ENCODE measurements around the gene TMEM106C. TPM values are rescaled to one million over a fixed set of nuclear protein-coding genes. Genes with fewer than 3 reads are reported as not detected.
A peak's percentile ranks its signal among the peaks of the same experiment; 100 is the strongest.

Gene TMEM106C
- total RNA-seq, 1 donor from 2014 or later = 73.7 TPM

DNA sequence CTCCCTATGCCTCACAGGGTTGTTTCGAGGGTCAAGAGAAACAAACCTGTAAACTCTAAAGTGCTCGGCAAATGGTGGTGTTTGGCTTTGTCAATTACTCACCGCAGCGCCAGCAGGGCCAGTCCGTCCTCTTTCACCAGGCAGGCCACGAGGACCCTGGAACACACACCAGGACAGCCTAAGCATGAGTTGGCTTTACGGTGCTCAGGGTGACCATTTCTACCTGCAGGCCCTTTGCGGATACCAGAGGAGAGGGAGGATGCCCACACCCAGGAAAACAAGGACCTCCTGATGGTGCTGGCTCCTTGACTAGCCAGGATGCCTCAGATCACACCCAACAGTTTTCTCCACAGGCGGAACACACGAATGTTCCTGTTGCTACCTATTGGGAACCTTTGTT is 29.4 kb downstream of the TMEM106C start:
- Mint-ChIP-seq H3K9me3 (no peaks in the 10 kb centered on the region), H3K4me1 (peaks cover 14% of the 10 kb centered on the region), H3K27me3 (ENCODE audit: low read depth) (no peaks in the 10 kb centered on the region), H3K4me3 (no peak overlapping the region), H3K27ac (no peak overlapping the region), H3K36me3 (peaks cover 5% of the 10 kb centered on the region)
- no peak for TF ChIP-seq CTCF (IDR thresholded peaks at IDR 0.05; ENCODE audit: unreplicated experiment)
- no peak for DNase-seq (ENCODE audit: low spot score in 2 of 2, unreplicated experiment in 2 of 2)

DNA sequence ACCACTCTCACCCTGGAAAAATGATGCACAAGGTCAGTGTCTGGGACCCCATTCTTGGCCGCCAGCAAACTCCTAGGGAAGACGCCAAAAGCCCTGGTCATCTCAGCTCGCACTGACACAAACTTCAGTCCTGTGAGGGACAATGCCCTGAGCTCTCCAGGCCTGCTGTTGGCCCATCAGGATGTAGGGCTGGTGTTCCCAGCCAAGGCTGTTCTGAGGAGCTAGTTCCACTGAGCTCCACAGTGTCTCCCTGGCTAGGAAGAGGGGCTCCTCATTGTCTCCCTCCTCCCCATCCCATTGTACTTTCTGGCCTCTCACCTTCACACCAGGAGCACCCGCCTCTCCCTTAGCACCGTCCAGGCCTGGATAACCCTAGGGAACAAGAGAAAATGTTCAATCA is 30.1 kb downstream of the TMEM106C start:
- H3K4me1 Mint-ChIP-seq = peaks cover 11% of the 10 kb centered on the region

DNA sequence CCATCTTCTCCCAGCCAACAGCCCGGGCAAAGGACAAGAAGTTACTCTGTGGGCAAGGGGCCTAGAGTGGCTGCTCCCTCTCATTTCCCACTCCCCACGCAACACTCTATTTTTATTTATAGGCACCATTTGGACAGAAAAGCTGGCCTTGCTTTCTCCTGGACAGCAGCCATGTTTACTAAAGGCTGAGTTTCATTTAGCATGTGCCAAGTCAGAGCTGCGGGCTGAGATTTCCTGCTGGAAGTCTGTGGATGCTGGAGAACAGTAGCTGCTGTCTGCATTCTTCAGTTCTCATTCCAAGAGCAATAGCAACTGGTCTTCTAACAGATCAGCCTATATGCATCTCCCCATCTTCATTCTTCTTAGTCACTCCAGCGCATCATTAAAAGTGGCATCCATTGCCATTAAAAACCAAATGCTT is 32.6 kb downstream of the TMEM106C start:
- H3K4me1 Mint-ChIP-seq = peaks cover 12% of the 10 kb centered on the region
- H3K4me3 Mint-ChIP-seq = no peak overlapping the region
- H3K9me3 Mint-ChIP-seq = no peaks in the 10 kb centered on the region
- H3K36me3 Mint-ChIP-seq = peaks cover 5% of the 10 kb centered on the region
- no peak for DNase-seq (ENCODE audit: low spot score in 2 of 2, unreplicated experiment in 2 of 2)
- no peak for TF ChIP-seq CTCF (IDR thresholded peaks at IDR 0.05; ENCODE audit: unreplicated experiment)
- peaks cover 4% of the 10 kb centered on the region for H3K27me3 Mint-ChIP-seq (ENCODE audit: low read depth)
- no peak overlapping the region for H3K27ac Mint-ChIP-seq

More for the DNA sequence above, 30.1 kb downstream of the TMEM106C start:
- H3K36me3 Mint-ChIP-seq = peaks cover 5% of the 10 kb centered on the region
- no peak overlapping the region for H3K4me3 Mint-ChIP-seq
- H3K9me3 Mint-ChIP-seq = no peaks in the 10 kb centered on the region
- H3K27me3 Mint-ChIP-seq (ENCODE audit: low read depth) = peaks cover 2% of the 10 kb centered on the region
- no peak for DNase-seq (ENCODE audit: low spot score in 2 of 2, unreplicated experiment in 2 of 2)
- H3K27ac Mint-ChIP-seq = no peak overlapping the region
- TF ChIP-seq CTCF (IDR thresholded peaks at IDR 0.05; ENCODE audit: unreplicated experiment) = no peak

DNA sequence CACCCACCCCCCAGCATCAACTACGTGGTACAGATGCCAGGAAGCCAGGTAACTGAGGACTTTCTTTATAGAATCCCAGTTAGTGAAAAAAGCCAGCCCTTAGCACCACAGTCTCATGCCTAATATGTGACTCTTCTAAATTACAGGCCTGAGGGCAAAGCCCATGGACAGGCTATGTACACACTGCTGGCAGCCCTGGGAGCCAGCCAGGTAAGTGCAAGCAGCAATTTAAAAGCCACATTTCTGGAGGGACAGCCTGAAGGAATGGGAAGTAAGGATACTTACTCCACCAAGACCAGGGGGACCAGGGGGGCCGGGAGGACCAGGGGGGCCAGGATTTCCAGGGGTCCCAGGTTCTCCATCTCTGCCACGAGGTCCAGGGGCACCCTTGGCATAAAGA is 33.9 kb downstream of the TMEM106C start:
- Mint-ChIP-seq H3K27me3 (ENCODE audit: low read depth) (peaks cover 8% of the 10 kb centered on the region), H3K27ac (no peak overlapping the region), H3K4me1 (peaks cover 21% of the 10 kb centered on the region), H3K36me3 (peaks cover 5% of the 10 kb centered on the region), H3K4me3 (no peak overlapping the region), H3K9me3 (no peaks in the 10 kb centered on the region)
- no peak for TF ChIP-seq CTCF (IDR thresholded peaks at IDR 0.05; ENCODE audit: unreplicated experiment)
- no peak for DNase-seq (ENCODE audit: low spot score in 2 of 2, unreplicated experiment in 2 of 2)

- no peaks in the 10 kb centered on the region for H3K9me3 Mint-ChIP-seq
- peak overlapping the region; percentile 92 for H3K27ac Mint-ChIP-seq
- H3K36me3 Mint-ChIP-seq = peaks cover 4% of the 10 kb centered on the region
- DNase-seq (ENCODE audit: low spot score in 2 of 2, unreplicated experiment in 2 of 2) = no peak
- no peak overlapping the region for H3K4me3 Mint-ChIP-seq
- H3K27me3 Mint-ChIP-seq (ENCODE audit: low read depth) = peaks cover 27% of the 10 kb centered on the region
- peaks cover 37% of the 10 kb centered on the region for H3K4me1 Mint-ChIP-seq
- no peak for TF ChIP-seq CTCF (IDR thresholded peaks at IDR 0.05; ENCODE audit: unreplicated experiment)
Observed at GRCh38 chr12:47999816-48000215, 36.4 kb downstream of the TMEM106C start.

All from mesothelial cell of epicardium (in vitro differentiated cells).